Neural cell (in vitro differentiated cells): ENCODE data around the gene MTTP. TPM values are rescaled to one million over a fixed set of nuclear protein-coding genes. Genes with fewer than 3 reads are reported as not detected.

ENCODE experiments used
- H2AFZ ChIP-seq: fragments of 200-600, 300-800 bp; sonication (generic), shearing (Covaris generic); 2 replicates; pipeline ENCODE4 v1.6.0; 2014; ENCODE audit warnings: low read depth, mild to moderate bottlenecking, antibody characterized with exemption, low read length, moderate library complexity
- H3F3A ChIP-seq: fragments of 200-600 bp; shearing (Covaris generic); 2 replicates; pipeline ENCODE4 v1.6.1; 2016; ENCODE audit warnings: mild to moderate bottlenecking, moderate library complexity, mixed read lengths, antibody characterized with exemption, low read length; ENCODE audit not compliant: insufficient read depth, poor library complexity, severe bottlenecking
- H3K27ac ChIP-seq: fragments of 200-600, 300-800 bp; sonication (generic), shearing (Covaris generic); 2 replicates; pipeline ENCODE4 v1.5.1; 2014; ENCODE audit warnings: mild to moderate bottlenecking, low read length, moderate library complexity
- H3K27me3 ChIP-seq: fragments of 300-800, 200-600 bp; sonication (generic), shearing (Covaris generic); 2 replicates; pipeline ENCODE4 v1.6.0; 2014; ENCODE audit warnings: mild to moderate bottlenecking, low read depth, low read length, moderate library complexity; ENCODE audit not compliant: insufficient read depth
- H3K36me3 ChIP-seq: fragments of 300-800, 200-600 bp; sonication (generic), shearing (Covaris generic); 2 replicates; pipeline ENCODE4 v1.5.1; 2014; ENCODE audit warnings: mild to moderate bottlenecking, antibody characterized with exemption, low read length, moderate library complexity; ENCODE audit not compliant: insufficient read depth
- H3K4me2 ChIP-seq: fragments of 300-800, 200-600 bp; sonication (generic), shearing (Covaris generic); 2 replicates; pipeline ENCODE4 v1.6.0; 2014; ENCODE audit warnings: mild to moderate bottlenecking, low read length
- H3K4me3 ChIP-seq: fragments of 300-800, 200-600 bp; sonication (generic), shearing (Covaris generic); 2 replicates; pipeline ENCODE4 v1.5.1; 2014; ENCODE audit warnings: mild to moderate bottlenecking, low read length, moderate library complexity
- H3K79me2 ChIP-seq: fragments of 200-600 bp; shearing (Covaris generic); replicated peaks from 2 replicates; pipeline ENCODE4 v1.6.0; 2014; ENCODE audit warnings: mild to moderate bottlenecking, low read length, moderate library complexity; ENCODE audit not compliant: insufficient read depth
- H3K9ac ChIP-seq: fragments of 300-800, 200-600 bp; sonication (generic), shearing (Covaris generic); 2 replicates; pipeline ENCODE4 v1.6.1; 2016; ENCODE audit warnings: mild to moderate bottlenecking, low read length, mixed read lengths
- H3K9me2 ChIP-seq: fragments of 200-600 bp; shearing (Covaris generic); 2 replicates; pipeline ENCODE4 v1.6.1; 2016; ENCODE audit warnings: mild to moderate bottlenecking, low read length, mixed read lengths; ENCODE audit not compliant: insufficient read depth
- H3K9me3 ChIP-seq: fragments of 200-600, 300-800 bp; sonication (generic), shearing (Covaris generic); 2 replicates; pipeline ENCODE4 v1.6.1; 2016; ENCODE audit warnings: mild to moderate bottlenecking, mixed run types, low read length, moderate library complexity, mixed read lengths
- H4K20me1 ChIP-seq: fragments of 200-600 bp; shearing (Covaris generic); 2 replicates; pipeline ENCODE4 v1.6.1; 2016; ENCODE audit warnings: mild to moderate bottlenecking, mixed run types; ENCODE audit not compliant: insufficient read depth
- CTCF ChIP-seq: fragments of 450-650 bp; IDR thresholded peaks from 2 replicates; pipeline ENCODE4 v1.5.1; 2014; ENCODE audit warnings: antibody characterized with exemption, mild to moderate bottlenecking, moderate library complexity; ENCODE audit not compliant: poor library complexity, severe bottlenecking
- EP300 ChIP-seq: fragments of 450-650 bp; conservative IDR thresholded peaks from 2 replicates; pipeline ENCODE4 v1.6.1; 2014; ENCODE audit warnings: antibody characterized with exemption, mild to moderate bottlenecking, moderate library complexity; ENCODE audit not compliant: poor library complexity, severe bottlenecking
- EZH2 ChIP-seq: fragments of 200-600, 300-800 bp; shearing (Covaris generic), sonication (generic); IDR thresholded peaks from 2 replicates; pipeline ENCODE4 v1.6.1; 2014; ENCODE audit warnings: antibody characterized with exemption, low read length, borderline replicate concordance, mild to moderate bottlenecking; ENCODE audit not compliant: insufficient read depth, poor library complexity, severe bottlenecking
- MXI1 ChIP-seq: fragments of 450-650 bp; conservative IDR thresholded peaks from 2 replicates; pipeline ENCODE4 v1.6.1; 2014; ENCODE audit warnings: antibody characterized with exemption, mild to moderate bottlenecking; ENCODE audit not compliant: poor library complexity, severe bottlenecking
- POLR2AphosphoS5 ChIP-seq: IDR thresholded peaks from 2 replicates; pipeline ENCODE4 v1.6.1; 2012
- RAD21 ChIP-seq: fragments of 450-650 bp; conservative IDR thresholded peaks from 2 replicates; pipeline ENCODE4 v1.6.1; 2014; ENCODE audit warnings: antibody characterized with exemption, mild to moderate bottlenecking, moderate library complexity
- SMC3 ChIP-seq: fragments of 450-650 bp; conservative IDR thresholded peaks from 2 replicates; pipeline ENCODE4 v1.6.1; 2014; ENCODE audit warnings: antibody characterized with exemption, mild to moderate bottlenecking, moderate library complexity; ENCODE audit not compliant: poor library complexity
- TAF1 ChIP-seq: IDR thresholded peaks from 2 replicates; pipeline ENCODE4 v1.6.1; 2012; ENCODE audit warnings: low read depth
- polyA plus RNA-seq: library from polyadenylated mRNA; depleted of rRNA; stranded (reverse); fragments of >200 nt; gene quantifications from 2 replicates; pipeline ENCODE4 v1.2.3, GENCODE V29; 2014
- TF ChIP-seq, protein P1 (sequence below): IDR thresholded peaks from 2 replicates; pipeline ENCODE4 v1.6.1; 2012; ENCODE audit warnings: borderline replicate concordance

The MTTP gene
- polyA plus RNA-seq, 1 donor from 2014 or later, result 1.2 TPM

GRCh38 chr4:99593781-99594641 lies 19.4 kb downstream of the MTTP start:
- no peak overlapping the region for H3K4me3 ChIP-seq
- no peaks in the 10 kb centered on the region for H3F3A ChIP-seq
- H4K20me1 ChIP-seq, result no peaks in the 10 kb centered on the region
- H3K27me3 ChIP-seq, result no peaks in the 10 kb centered on the region
- TF ChIP-seq, protein P1, sequence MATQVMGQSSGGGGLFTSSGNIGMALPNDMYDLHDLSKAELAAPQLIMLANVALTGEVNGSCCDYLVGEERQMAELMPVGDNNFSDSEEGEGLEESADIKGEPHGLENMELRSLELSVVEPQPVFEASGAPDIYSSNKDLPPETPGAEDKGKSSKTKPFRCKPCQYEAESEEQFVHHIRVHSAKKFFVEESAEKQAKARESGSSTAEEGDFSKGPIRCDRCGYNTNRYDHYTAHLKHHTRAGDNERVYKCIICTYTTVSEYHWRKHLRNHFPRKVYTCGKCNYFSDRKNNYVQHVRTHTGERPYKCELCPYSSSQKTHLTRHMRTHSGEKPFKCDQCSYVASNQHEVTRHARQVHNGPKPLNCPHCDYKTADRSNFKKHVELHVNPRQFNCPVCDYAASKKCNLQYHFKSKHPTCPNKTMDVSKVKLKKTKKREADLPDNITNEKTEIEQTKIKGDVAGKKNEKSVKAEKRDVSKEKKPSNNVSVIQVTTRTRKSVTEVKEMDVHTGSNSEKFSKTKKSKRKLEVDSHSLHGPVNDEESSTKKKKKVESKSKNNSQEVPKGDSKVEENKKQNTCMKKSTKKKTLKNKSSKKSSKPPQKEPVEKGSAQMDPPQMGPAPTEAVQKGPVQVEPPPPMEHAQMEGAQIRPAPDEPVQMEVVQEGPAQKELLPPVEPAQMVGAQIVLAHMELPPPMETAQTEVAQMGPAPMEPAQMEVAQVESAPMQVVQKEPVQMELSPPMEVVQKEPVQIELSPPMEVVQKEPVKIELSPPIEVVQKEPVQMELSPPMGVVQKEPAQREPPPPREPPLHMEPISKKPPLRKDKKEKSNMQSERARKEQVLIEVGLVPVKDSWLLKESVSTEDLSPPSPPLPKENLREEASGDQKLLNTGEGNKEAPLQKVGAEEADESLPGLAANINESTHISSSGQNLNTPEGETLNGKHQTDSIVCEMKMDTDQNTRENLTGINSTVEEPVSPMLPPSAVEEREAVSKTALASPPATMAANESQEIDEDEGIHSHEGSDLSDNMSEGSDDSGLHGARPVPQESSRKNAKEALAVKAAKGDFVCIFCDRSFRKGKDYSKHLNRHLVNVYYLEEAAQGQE, result no peak
- no peak for TF ChIP-seq CTCF
- TF ChIP-seq POLR2AphosphoS5, result no peak
- no peak for TF ChIP-seq RAD21
- no peak for TF ChIP-seq TAF1
- TF ChIP-seq SMC3, result no peak
- no peak for TF ChIP-seq MXI1
- no peak for TF ChIP-seq EP300
- no peak for TF ChIP-seq EZH2
- H3K4me2 ChIP-seq, result no peak overlapping the region
- no peak overlapping the region for H3K27ac ChIP-seq
- H3K36me3 ChIP-seq, result no peaks in the 10 kb centered on the region
- H3K9me2 ChIP-seq, result no peaks in the 10 kb centered on the region
- no peak overlapping the region for H2AFZ ChIP-seq
- H3K79me2 ChIP-seq, result no peaks in the 10 kb centered on the region
- no peak overlapping the region for H3K9ac ChIP-seq
- no peaks in the 10 kb centered on the region for H3K9me3 ChIP-seq

DNA sequence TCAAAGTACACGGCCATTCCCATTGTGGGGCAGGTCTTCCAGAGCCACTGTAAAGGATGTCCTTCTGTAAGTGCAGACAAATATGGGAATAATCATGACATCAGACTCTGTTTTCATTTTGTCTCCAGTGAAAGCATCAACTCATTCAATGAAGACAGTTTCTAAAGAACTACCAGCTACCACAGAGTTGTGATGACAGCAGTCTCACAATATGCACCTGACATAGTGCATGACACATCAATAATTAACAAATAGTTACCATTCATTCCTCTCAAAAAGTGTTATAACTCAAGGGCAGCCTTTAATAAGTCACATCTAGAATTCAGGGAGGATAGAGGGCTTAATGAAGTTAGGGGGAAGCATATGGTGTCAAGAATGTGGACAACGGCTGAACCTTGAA lies 20.2 kb downstream of the MTTP start:
- Histone ChIP-seq H3K9me2 (no peaks in the 10 kb centered on the region), H3K79me2 (no peaks in the 10 kb centered on the region), H3K4me2 (no peak overlapping the region), H3K27ac (no peak overlapping the region), H3F3A (no peaks in the 10 kb centered on the region), H3K36me3 (no peaks in the 10 kb centered on the region), H3K9me3 (no peaks in the 10 kb centered on the region), H4K20me1 (no peaks in the 10 kb centered on the region), H3K27me3 (no peaks in the 10 kb centered on the region), H2AFZ (no peak overlapping the region), H3K4me3 (no peak overlapping the region), H3K9ac (no peak overlapping the region)
- TF ChIP-seq EP300, result no peak
- no peak for TF ChIP-seq CTCF
- no peak for TF ChIP-seq SMC3
- no peak for TF ChIP-seq POLR2AphosphoS5
- no peak for TF ChIP-seq TAF1
- TF ChIP-seq EZH2, result no peak
- no peak for TF ChIP-seq MXI1
- TF ChIP-seq, protein P1, result no peak
- TF ChIP-seq RAD21, result no peak
